Gastrocnemius medialis (tissue), 4 donors: ENCODE measurements around the gene NR1I2.

Experiments
- CTCF ChIP-seq, 5 experiments: fragments of 450-650 bp in 3 of 5; fragments of 200-600 bp in 2 of 5; sonication (generic) in 2 of 5; IDR thresholded peaks in 4 of 5; conservative IDR thresholded peaks in 1 of 5; 1 replicate in 4 of 5; 2 replicates in 1 of 5; pipeline ENCODE4 v1.5.1; 2016 to 2019; ENCODE audit warnings: antibody characterized with exemption in 5 of 5, mild to moderate bottlenecking in 3 of 5, moderate library complexity in 3 of 5
- POLR2A ChIP-seq, 2 donors: fragments of 450-650 bp; IDR thresholded peaks; one replicate each; pipeline ENCODE4 v1.6.1; 2017; ENCODE audit warnings: antibody characterized with exemption in 2 of 2, mild to moderate bottlenecking in 2 of 2, moderate library complexity in 2 of 2

GRCh38 chr3:119794401-119794800 lies 12.5 kb downstream of the NR1I2 start:
- TF ChIP-seq CTCF (IDR thresholded peaks at IDR 0.05 in 4 of 5, conservative IDR thresholded peaks at IDR 0.05 in 1 of 5) = no peak
- no peak for TF ChIP-seq POLR2A (IDR thresholded peaks at IDR 0.05)
